Right renal cortex interstitium (tissue), 3 donors: Measurements from ENCODE around the gene GPHB5. TPM values are rescaled to one million over a fixed set of nuclear protein-coding genes. Genes with fewer than 3 reads are reported as not detected.
A peak's percentile ranks its signal among the peaks of the same experiment; 100 is the strongest.
"Not testable (repeated sequence)": the region's sequence is repeated elsewhere in the genome, so short reads cannot be mapped to it uniquely, and the experiment has no call there.

ENCODE experiments used
- DNase-seq, 3 donors: peaks; one replicate each; pipeline ENCODE4 v3.0.0-alpha.2; 2013; ENCODE audit warnings: low read depth in 3 of 3, low spot score in 2 of 3
- polyA plus RNA-seq, 3 donors: library from polyadenylated mRNA; unstranded; fragments of 120-200 nt; gene quantifications; one replicate each; pipeline ENCODE4 v1.2.1, GENCODE V29; 2013; ENCODE audit not compliant: insufficient read length in 3 of 3

Gene GPHB5
- polyA plus RNA-seq, 3 donors, result not detected

DNA sequence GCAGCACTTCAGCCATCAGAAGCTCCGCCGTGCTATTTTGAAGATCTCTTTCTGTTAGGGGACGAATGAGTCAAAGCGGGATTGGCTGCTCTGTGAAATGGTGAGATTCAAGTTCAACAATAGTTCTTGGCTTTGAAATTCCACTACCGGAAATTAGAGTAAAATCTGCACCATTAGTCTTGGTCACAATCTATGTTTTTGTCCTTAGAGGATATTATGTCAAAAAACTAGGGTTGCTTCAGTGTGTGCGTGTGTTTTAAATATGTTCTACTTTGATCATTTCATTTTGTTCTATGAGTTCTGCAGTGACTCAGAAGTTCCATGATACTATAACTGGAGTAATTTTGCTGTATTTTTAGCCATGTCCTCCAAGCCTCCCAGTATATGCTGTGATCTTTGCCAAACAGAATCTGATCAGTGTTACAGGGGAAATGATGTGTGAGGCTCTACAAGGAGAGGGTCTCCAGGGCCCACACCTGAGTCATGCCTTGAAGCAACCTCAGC lies 22.6 kb downstream of the GPHB5 start:
- DNase-seq, result no peak

DNA sequence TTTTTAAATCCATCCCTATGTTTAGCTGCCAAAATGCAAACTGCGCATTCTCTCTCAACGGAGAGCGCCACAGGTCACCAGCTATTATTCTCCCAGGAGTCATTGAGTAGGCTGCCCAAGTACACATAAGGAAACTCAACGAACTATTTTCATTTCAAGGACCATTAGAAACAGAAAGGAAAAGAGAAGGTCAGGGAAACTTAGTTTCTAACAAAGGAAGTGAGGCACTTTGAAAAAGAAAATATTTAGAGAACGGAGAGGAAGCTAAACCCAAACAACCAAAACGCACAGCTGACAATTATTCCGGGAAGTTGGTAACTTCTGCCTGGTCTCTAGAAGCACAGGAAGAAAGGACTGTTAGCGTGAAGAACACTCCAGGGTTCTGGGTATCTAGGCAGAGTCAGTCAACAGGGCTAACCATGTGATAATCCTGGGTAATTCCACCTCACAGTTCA lies 23.5 kb downstream of the GPHB5 start:
- no peak for DNase-seq

DNA sequence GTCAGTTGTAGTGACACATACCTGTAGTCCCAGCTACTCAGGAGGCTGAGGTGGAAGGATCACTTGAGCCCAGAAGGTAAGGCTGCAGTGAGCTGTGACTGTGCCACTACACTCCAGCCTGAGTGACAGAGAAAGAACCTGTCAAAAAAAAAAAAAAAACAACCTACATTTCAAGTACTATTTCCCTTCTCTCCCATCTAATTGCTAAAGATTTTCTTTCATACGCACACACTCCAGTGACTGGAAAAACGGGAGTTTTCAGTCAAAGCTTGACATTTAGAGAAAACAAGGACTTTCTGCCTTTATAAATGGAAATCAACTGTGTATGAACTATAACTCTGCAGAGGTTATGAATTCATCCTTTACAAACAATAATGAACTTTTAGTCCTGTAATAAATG lies 25.9 kb downstream of the GPHB5 start:
- no peak for DNase-seq

- DNase-seq, result no peak
Measured at GRCh38 chr14:63290741-63291430, 27.8 kb downstream of the GPHB5 start.

- no peak for DNase-seq
Measured at GRCh38 chr14:63288853-63289252, 29.9 kb downstream of the GPHB5 start.

DNA sequence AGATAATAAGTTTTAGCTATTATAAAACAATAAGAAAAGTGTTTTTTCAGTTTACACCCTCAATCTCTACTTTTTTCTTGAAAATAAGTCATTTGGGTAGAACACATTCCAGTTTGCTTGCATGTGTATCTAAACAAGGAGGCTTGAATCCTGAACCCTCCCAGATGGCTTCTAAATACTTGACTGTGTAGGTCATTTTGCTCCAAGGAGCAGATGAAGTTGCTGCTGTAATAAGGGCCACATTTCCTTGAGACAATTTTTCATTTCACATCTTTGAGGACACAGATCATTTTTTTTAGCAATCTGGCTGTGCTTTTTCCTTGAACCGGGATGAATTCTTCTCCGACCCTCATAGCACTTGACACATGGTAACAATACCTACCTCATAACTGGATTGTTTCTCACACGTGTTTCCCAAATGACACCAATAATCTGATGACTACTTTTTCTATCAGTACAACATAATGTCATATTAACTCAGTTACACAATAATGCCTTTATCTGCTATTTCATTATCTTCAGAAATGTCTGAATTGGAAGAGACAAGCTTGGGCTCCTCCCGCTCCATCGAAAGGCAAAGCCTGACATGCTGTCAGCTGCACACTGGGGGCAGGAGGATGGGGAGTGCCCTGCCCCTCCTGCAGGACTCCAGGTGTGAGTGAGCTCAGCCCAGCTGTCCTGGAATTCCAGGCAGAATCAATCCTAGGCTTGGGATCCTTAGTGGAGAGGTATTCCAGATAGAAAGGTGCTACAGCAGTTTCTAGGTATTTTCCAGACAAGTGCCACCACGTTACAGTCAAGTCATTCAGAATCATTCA lies 30.9 kb downstream of the GPHB5 start:
- DNase-seq, result no peak

- DNase-seq, result no peak
Measured at GRCh38 chr14:63286071-63286470, 32.7 kb downstream of the GPHB5 start.

- no peak for DNase-seq
Measured at GRCh38 chr14:63283884-63284248, 34.9 kb downstream of the GPHB5 start.

GRCh38 chr14:63282997-63283883 lies 35.5 kb downstream of the GPHB5 start:
- DNase-seq, result no peak

GRCh38 chr14:63279933-63280332 lies 38.8 kb downstream of the GPHB5 start:
- not testable (repeated sequence) for DNase-seq

GRCh38 chr14:63277591-63278183 lies 41.0 kb downstream of the GPHB5 start:
- no peak for DNase-seq

DNA sequence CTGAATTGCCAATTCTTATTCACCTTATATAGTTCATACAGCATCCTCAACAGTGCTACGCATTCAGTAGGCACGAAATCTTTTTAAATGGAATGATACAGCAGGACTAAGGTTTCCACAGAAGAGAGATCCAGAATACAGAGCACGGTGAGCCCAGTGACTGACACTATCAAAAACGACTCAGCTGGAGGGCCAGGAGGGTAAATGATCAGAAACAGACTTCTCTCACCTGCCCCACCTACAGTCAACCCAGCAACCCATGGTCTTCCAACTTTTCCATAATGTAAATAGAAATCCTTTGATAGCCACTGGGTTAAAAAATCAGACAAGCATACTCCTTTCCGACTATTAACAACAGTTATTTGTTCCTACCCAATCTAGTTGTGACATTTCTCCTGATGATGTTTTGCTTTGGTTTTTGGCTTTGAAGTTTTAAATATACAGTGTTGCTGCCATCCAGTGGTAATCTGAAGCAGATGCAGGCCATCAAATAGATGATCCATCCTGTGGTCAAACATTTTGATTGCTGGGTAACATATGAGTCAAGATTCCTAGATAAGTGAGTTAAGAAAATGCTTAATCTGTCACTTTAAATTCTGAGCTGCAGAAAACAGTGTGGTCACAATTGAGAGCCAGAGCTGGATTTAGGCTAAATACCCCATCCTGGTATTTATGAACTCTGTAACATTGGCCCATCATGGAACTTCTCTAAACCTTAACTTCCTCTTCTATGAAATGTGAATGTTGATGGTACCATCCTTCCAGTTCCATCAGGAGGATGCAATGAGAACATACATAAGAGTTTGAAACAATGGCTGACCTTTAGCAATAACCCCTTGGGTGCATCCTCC lies 42.0 kb downstream of the GPHB5 start:
- DNase-seq, result peak; percentile 7 to 20 (median 15)

- no peak for DNase-seq
Measured at GRCh38 chr14:63276016-63276415, 42.7 kb downstream of the GPHB5 start.

DNA sequence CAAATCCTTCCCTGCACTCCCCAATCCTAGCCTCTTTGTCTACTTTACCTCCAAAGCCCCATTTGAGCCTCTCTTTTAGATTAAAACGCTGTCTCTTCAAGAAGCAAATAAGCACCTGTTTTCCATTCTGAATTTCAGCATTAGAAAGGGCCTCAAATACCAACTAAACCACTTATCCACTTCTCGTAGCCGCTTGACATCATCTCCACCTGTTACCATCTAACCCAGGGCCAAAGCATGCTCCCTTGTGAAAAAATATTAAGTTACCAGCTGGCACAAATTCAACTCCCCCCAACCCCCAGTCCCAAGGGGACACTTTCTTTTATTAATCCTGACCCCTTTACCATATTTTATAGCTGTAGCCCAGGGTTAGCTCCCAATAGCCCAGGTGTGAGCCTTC lies 43.1 kb downstream of the GPHB5 start:
- DNase-seq, result no peak

GRCh38 chr14:63273717-63274655 lies 44.7 kb downstream of the GPHB5 start:
- DNase-seq, result no peak

GRCh38 chr14:63273129-63273528 lies 45.6 kb downstream of the GPHB5 start:
- no peak for DNase-seq

- no peak for DNase-seq
Measured at GRCh38 chr14:63269561-63270225, 49.0 kb downstream of the GPHB5 start.

- no peak for DNase-seq
Measured at GRCh38 chr14:63268771-63269170, 50.0 kb downstream of the GPHB5 start.
